Keratinocyte (primary cell): ENCODE data around the gene MID1. TPM values are rescaled to one million over a fixed set of nuclear protein-coding genes. Genes with fewer than 3 reads are reported as not detected.

ENCODE experiments used
- DNase-seq: peaks from one replicate; pipeline ENCODE4 v3.0.0-alpha.2; 2011; ENCODE audit warnings: low read depth, missing footprints, low spot score
- FAIRE-seq: peaks from 2 replicates; lab custom pipeline; 2011; peaks lifted over from hg19 to GRCh38; lab: Jason Lieb, UNC
- H2AFZ ChIP-seq: 2 replicates; pipeline ENCODE4 v1.6.0; 2012; ENCODE audit warnings: low read length, control low read depth, inconsistent platforms; ENCODE audit not compliant: control insufficient read depth
- H3K27ac ChIP-seq: 2 replicates; pipeline ENCODE4 v1.5.1; 2011; ENCODE audit warnings: low read length; ENCODE audit not compliant: control insufficient read depth, insufficient read depth
- H3K27me3 ChIP-seq: 3 replicates; pipeline ENCODE4 v1.6.0; 2011; ENCODE audit warnings: low read length; ENCODE audit not compliant: control insufficient read depth, insufficient read depth; ENCODE audit errors: extremely low read depth
- H3K36me3 ChIP-seq, 2 experiments: 2 replicates in 1 of 2; 3 replicates in 1 of 2; pipeline ENCODE4 v1.5.1; 2011; ENCODE audit warnings: low read length in 2 of 2, mild to moderate bottlenecking in 1 of 2; ENCODE audit not compliant: control insufficient read depth in 2 of 2, insufficient read depth in 2 of 2; ENCODE audit errors: extremely low read depth in 1 of 2
- H3K4me1 ChIP-seq: 3 replicates; pipeline ENCODE4 v1.5.1; 2011; ENCODE audit warnings: low read length; ENCODE audit not compliant: control insufficient read depth, insufficient read depth; ENCODE audit errors: extremely low read depth
- H3K4me2 ChIP-seq: 3 replicates; pipeline ENCODE4 v1.6.0; 2011; ENCODE audit warnings: low read depth, low read length; ENCODE audit not compliant: control insufficient read depth, insufficient read depth; ENCODE audit errors: extremely low read depth
- H3K4me3 ChIP-seq, 3 experiments: fragments of 200-600 bp in 1 of 3; sonication (generic) in 1 of 3; 2 replicates in 2 of 3; 3 replicates in 1 of 3; pipeline ENCODE4 v1.5.1; 2011 to 2016; ENCODE audit warnings: low read length in 3 of 3, mild to moderate bottlenecking in 3 of 3, control low read depth in 2 of 3, inconsistent platforms in 1 of 3, low read depth in 1 of 3, mixed read lengths in 1 of 3, mixed run types in 1 of 3, moderate library complexity in 1 of 3; ENCODE audit not compliant: control insufficient read depth in 2 of 3, insufficient read depth in 2 of 3; ENCODE audit errors: extremely low read depth in 1 of 3
- H3K79me2 ChIP-seq: 2 replicates; pipeline ENCODE4 v1.6.0; 2012; ENCODE audit warnings: low read length; ENCODE audit not compliant: control insufficient read depth, insufficient read depth
- H3K9ac ChIP-seq: 3 replicates; pipeline ENCODE4 v1.6.0; 2011; ENCODE audit warnings: low read length; ENCODE audit not compliant: control insufficient read depth, insufficient read depth; ENCODE audit errors: extremely low read depth
- H3K9me1 ChIP-seq: 3 replicates; pipeline ENCODE4 v1.6.0; 2011; ENCODE audit warnings: low read length; ENCODE audit not compliant: control insufficient read depth, insufficient read depth; ENCODE audit errors: extremely low read depth
- H3K9me3 ChIP-seq: 2 replicates; pipeline ENCODE4 v1.5.1; 2012; ENCODE audit warnings: low read depth, low read length; ENCODE audit not compliant: control insufficient read depth
- H4K20me1 ChIP-seq: 3 replicates; pipeline ENCODE4 v1.6.0; 2011; ENCODE audit warnings: low read length; ENCODE audit not compliant: control insufficient read depth, insufficient read depth; ENCODE audit errors: extremely low read depth
- EZH2 ChIP-seq: IDR thresholded peaks from one replicate; pipeline ENCODE4 v1.6.1; 2012; ENCODE audit warnings: inconsistent platforms, mild to moderate bottlenecking, low read length, moderate library complexity
- dilution Hi-C: fragments of 300-500 bp; cut with MboI; formaldehyde crosslinking; loops from one replicate; pipeline ENCODE4 v1.7.0; 2020; ENCODE audit warnings: low sequenced_read_pairs; ENCODE audit not compliant: extremely low pct_ligation_motif_present
- polyA plus RNA-seq, 5 experiments: library from polyadenylated mRNA; depleted of rRNA in 3 of 5; stranded (reverse) in 3 of 5; stranded (forward) in 1 of 5; unstranded in 1 of 5; fragments of >200 nt; gene quantifications; 1 replicate in 1 of 5; 2 replicates in 3 of 5; 3 replicates in 1 of 5; pipeline versions ENCODE4 v1.2.1 to v1.2.3, GENCODE V29; 2011 to 2012; ENCODE audit warnings: missing spikeins in 2 of 5, low read depth in 1 of 5, low replicate concordance in 1 of 5
- TF ChIP-seq, protein P1 (sequence below), 3 experiments: IDR thresholded peaks in 1 of 3; conservative IDR thresholded peaks in 1 of 3; optimal IDR thresholded peaks in 1 of 3; 2 replicates in 2 of 3; 3 replicates in 1 of 3; pipeline versions ENCODE3 to v1.5.1; 2011; ENCODE audit warnings: low read length in 3 of 3, mild to moderate bottlenecking in 3 of 3, moderate library complexity in 2 of 3, control low read depth in 1 of 3, inconsistent platforms in 1 of 3; ENCODE audit not compliant: insufficient read depth in 2 of 3; ENCODE audit errors: extremely low read depth in 1 of 3

MID1 gene
- polyA plus RNA-seq, 1 donor (not counting 4 experiments of a cell fraction or from before 2014, with no cell fraction given): 9.2 TPM

DNA sequence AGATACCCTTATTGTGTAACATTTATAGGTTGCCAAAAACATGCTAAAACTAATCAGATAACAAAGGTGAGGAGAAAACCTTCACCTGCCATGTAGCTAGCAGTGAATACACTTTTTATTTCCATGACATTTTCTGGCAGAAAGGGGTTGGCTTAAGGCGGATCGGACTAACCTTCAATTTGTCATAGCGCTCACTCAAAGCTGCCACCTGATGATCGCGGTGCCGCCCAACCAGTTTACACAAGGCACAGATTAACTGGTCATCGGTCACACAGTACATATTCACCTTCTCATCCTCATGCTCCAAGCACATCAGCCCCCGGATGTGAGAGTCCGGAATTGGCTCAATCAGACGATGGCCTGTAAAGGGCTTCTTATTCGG is 53.7 kb downstream of the MID1 start:
- H3K79me2 ChIP-seq: peaks cover 17% of the 10 kb centered on the region
- no peaks in the 10 kb centered on the region for H3K27me3 ChIP-seq
- H3K27ac ChIP-seq: no peak overlapping the region
- dilution Hi-C loops: no loop called here
- no peak overlapping the region for H2AFZ ChIP-seq
- no peaks in the 10 kb centered on the region for H4K20me1 ChIP-seq
- no peak for DNase-seq
- no peak overlapping the region for H3K4me2 ChIP-seq
- H3K9me3 ChIP-seq: no peaks in the 10 kb centered on the region
- H3K9me1 ChIP-seq: no peaks in the 10 kb centered on the region
- H3K36me3 ChIP-seq: peaks cover 0 to 12% of the 10 kb centered on the region in 2 experiments
- peaks cover 10% of the 10 kb centered on the region for H3K4me1 ChIP-seq
- no peak overlapping the region for H3K9ac ChIP-seq
- TF ChIP-seq, protein P1, sequence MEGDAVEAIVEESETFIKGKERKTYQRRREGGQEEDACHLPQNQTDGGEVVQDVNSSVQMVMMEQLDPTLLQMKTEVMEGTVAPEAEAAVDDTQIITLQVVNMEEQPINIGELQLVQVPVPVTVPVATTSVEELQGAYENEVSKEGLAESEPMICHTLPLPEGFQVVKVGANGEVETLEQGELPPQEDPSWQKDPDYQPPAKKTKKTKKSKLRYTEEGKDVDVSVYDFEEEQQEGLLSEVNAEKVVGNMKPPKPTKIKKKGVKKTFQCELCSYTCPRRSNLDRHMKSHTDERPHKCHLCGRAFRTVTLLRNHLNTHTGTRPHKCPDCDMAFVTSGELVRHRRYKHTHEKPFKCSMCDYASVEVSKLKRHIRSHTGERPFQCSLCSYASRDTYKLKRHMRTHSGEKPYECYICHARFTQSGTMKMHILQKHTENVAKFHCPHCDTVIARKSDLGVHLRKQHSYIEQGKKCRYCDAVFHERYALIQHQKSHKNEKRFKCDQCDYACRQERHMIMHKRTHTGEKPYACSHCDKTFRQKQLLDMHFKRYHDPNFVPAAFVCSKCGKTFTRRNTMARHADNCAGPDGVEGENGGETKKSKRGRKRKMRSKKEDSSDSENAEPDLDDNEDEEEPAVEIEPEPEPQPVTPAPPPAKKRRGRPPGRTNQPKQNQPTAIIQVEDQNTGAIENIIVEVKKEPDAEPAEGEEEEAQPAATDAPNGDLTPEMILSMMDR (optimal IDR thresholded peaks at IDR 0.05 in 1 of 3, IDR thresholded peaks at IDR 0.05 in 1 of 3, conservative IDR thresholded peaks at IDR 0.05 in 1 of 3; ENCODE audit: extremely low read depth in 1 of 3, insufficient read depth in 2 of 3, low read length in 3 of 3): no peak
- no peak for TF ChIP-seq EZH2
- FAIRE-seq: no peak
- no peak overlapping the region for H3K4me3 ChIP-seq

DNA sequence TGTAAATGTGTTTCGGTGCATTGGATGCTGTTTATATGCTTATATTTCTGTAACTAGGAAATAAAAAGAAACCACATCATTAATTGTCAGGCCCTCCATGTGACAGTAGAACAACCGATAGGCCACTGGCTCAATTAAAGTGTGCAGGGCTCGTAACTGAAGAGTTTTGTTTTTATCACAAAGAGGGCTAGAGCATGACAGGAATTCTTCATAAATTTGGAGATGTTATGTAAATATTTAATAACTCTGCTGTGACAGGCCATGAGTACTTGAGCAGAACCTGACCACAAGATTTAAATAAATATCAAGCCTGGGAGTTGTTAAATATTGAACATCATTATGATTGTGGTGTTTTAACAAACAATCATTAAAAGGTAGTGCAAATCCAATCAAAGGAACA is 55.9 kb downstream of the MID1 start:
- Histone ChIP-seq H3K9me1 (no peaks in the 10 kb centered on the region), H3K27ac (no peak overlapping the region), H3K4me1 (peaks cover under 1% of the 10 kb centered on the region), H3K27me3 (no peaks in the 10 kb centered on the region), H3K4me3 (no peak overlapping the region), H3K9ac (no peak overlapping the region), H2AFZ (no peak overlapping the region), H4K20me1 (no peaks in the 10 kb centered on the region), H3K9me3 (no peaks in the 10 kb centered on the region), H3K4me2 (no peak overlapping the region), H3K36me3 (peaks cover 0 to 12% of the 10 kb centered on the region in 2 experiments), H3K79me2 (peaks cover 14% of the 10 kb centered on the region)
- dilution Hi-C loops: no loop called here
- TF ChIP-seq, protein P1 (optimal IDR thresholded peaks at IDR 0.05 in 1 of 3, IDR thresholded peaks at IDR 0.05 in 1 of 3, conservative IDR thresholded peaks at IDR 0.05 in 1 of 3; ENCODE audit: extremely low read depth in 1 of 3, insufficient read depth in 2 of 3, low read length in 3 of 3): no peak
- no peak for TF ChIP-seq EZH2
- DNase-seq: no peak
- no peak for FAIRE-seq
